Left lung (tissue), 10 donors: ENCODE data around the gene KCNJ12. TPM values are rescaled to one million over a fixed set of nuclear protein-coding genes. Genes with fewer than 3 reads are reported as not detected.
A peak's percentile ranks its signal among the peaks of the same experiment; 100 is the strongest.
"Not testable (repeated sequence)": the region's sequence is repeated elsewhere in the genome, so short reads cannot be mapped to it uniquely, and the experiment has no call there.

Experiments
- ATAC-seq: fragments of 200-7000 bp; cut with Tn5 transposase; one replicate; pipeline ENCODE4 v1.9.1; 2020; ENCODE audit warnings: moderate library complexity
- DNase-seq, 4 donors: peaks; one replicate each; pipeline ENCODE4 v3.0.0-alpha.2; 2013 to 2020
- H3K27ac ChIP-seq, 2 donors: fragments of 200-600 bp; sonication (generic) in 1 of 2; one replicate each; pipeline versions ENCODE4 v1.5.0 to v1.8.0; 2020 to 2021
- H3K27me3 ChIP-seq, 2 donors: fragments of 200-600 bp; sonication (generic) in 1 of 2; one replicate each; pipeline versions ENCODE4 v1.5.0 to v1.8.0; 2020 to 2021
- H3K36me3 ChIP-seq, 2 donors: fragments of 200-600 bp; sonication (generic) in 1 of 2; one replicate each; pipeline versions ENCODE4 v1.5.0 to v1.8.0; 2020 to 2021
- H3K4me1 ChIP-seq, 2 donors: fragments of 200-600 bp; one replicate each; pipeline ENCODE4 v1.8.0; 2021
- H3K4me3 ChIP-seq, 2 donors: fragments of 200-600 bp; sonication (generic) in 1 of 2; one replicate each; pipeline versions ENCODE4 v1.5.0 to v1.8.0; 2020 to 2021; ENCODE audit warnings: mild to moderate bottlenecking in 1 of 2
- H3K9me3 ChIP-seq, 2 donors: fragments of 200-600 bp; sonication (generic) in 1 of 2; one replicate each; pipeline versions ENCODE4 v1.5.0 to v1.8.0; 2020 to 2021
- CTCF ChIP-seq, 2 donors: fragments of 200-600 bp; sonication (generic) in 1 of 2; IDR thresholded peaks; one replicate each; pipeline versions ENCODE4 v1.5.0 to v1.8.0; 2021; ENCODE audit warnings: antibody characterized with exemption in 2 of 2
- intact Hi-C, 2 donors: fragments of 100-400 bp; cut with DNase I; formaldehyde crosslinking; loops; one replicate each; pipeline versions ENCODE4 v1.11.2 to v1.14.2; 2022
- polyA plus RNA-seq, 6 donors: library from polyadenylated mRNA; unstranded; fragments of 120-200 nt; gene quantifications; one replicate each; pipeline ENCODE4 v1.2.1, GENCODE V29; 2013; ENCODE audit not compliant: insufficient read length in 6 of 6
- total RNA-seq, 2 donors: library from RNA; stranded (reverse); fragmentation: NEBNext Ultra II Directional; extraction: Animal tissue kit (Norgen Biotek cat#: 25700); gene quantifications; one replicate each; pipeline ENCODE4 v1.2.1, GENCODE V29; 2021
- donor health status: DM: no; HTN: yes; CAD: no.
- donor health status: DM: no; HTN: no; CAD: no.

KCNJ12 gene
- total and polyA plus RNA-seq, 8 donors, result 3.0 to 5.7 (median 3.7) TPM

- H3K36me3 ChIP-seq, H3K9me3 ChIP-seq, H3K4me3 ChIP-seq, H3K27ac ChIP-seq, DNase-seq, H3K4me1 ChIP-seq, ATAC-seq, H3K27me3 ChIP-seq, intact Hi-C loops: not testable (repeated sequence)
Observed at GRCh38 chr17:21438316-21439014, 62.3 kb downstream of the KCNJ12 start.

GRCh38 chr17:21439015-21439336, 62.8 kb downstream of the KCNJ12 start:
- intact Hi-C loops, H3K4me3 ChIP-seq, H3K27ac ChIP-seq, H3K27me3 ChIP-seq, ATAC-seq, H3K4me1 ChIP-seq, H3K9me3 ChIP-seq, DNase-seq, H3K36me3 ChIP-seq: not testable (repeated sequence)

- Histone ChIP-seq H3K36me3 (no peaks in the 10 kb centered on the region), H3K27me3 (no peaks in the 10 kb centered on the region), H3K9me3 (no peaks in the 10 kb centered on the region), H3K4me3 (no peak overlapping the region), H3K4me1 (no peaks in the 10 kb centered on the region), H3K27ac (no peak overlapping the region)
- intact Hi-C loops, result no loop called here
- ATAC-seq (no peak), DNase-seq (no peak)
- TF ChIP-seq CTCF (IDR thresholded peaks at IDR 0.05), result no peak
Observed at GRCh38 chr17:21445091-21445650, 69.0 kb downstream of the KCNJ12 start.

- H3K27me3 ChIP-seq, H3K4me1 ChIP-seq, H3K27ac ChIP-seq, DNase-seq, H3K36me3 ChIP-seq, H3K9me3 ChIP-seq, H3K4me3 ChIP-seq, ATAC-seq, intact Hi-C loops: not testable (repeated sequence)
Observed at GRCh38 chr17:21447552-21447951, 71.4 kb downstream of the KCNJ12 start.

- peak in 1 of 2 donors; percentile 36 for TF ChIP-seq CTCF (IDR thresholded peaks at IDR 0.05)
- peaks cover 0 to 20% of the 10 kb centered on the region in 2 donors for H3K27me3 ChIP-seq
- ATAC-seq, result peak; percentile 45
- H3K4me1 ChIP-seq, DNase-seq, H3K36me3 ChIP-seq, H3K4me3 ChIP-seq, H3K27ac ChIP-seq, intact Hi-C loops, H3K9me3 ChIP-seq: not testable (repeated sequence)
Observed at GRCh38 chr17:21449891-21450290, 73.7 kb downstream of the KCNJ12 start.

GRCh38 chr17:21451975-21452374, 75.8 kb downstream of the KCNJ12 start:
- peaks cover 0 to 20% of the 10 kb centered on the region in 2 donors for H3K27me3 ChIP-seq
- no peak for DNase-seq
- TF ChIP-seq CTCF (IDR thresholded peaks at IDR 0.05), result no peak
- H3K36me3 ChIP-seq, result no peaks in the 10 kb centered on the region
- H3K4me1 ChIP-seq, result peaks cover 0 to 6% of the 10 kb centered on the region in 2 donors
- no peak overlapping the region for H3K27ac ChIP-seq
- intact Hi-C loops, result no loop called here
- ATAC-seq, result no peak
- no peak overlapping the region for H3K4me3 ChIP-seq
- peaks cover 0 to 2% of the 10 kb centered on the region in 2 donors for H3K9me3 ChIP-seq
